Liver (tissue), 3 donors: ENCODE results near the gene OR10S1.

Source experiments
- EGR1 ChIP-seq, 2 donors: IDR thresholded peaks; 2 replicates each; pipeline ENCODE4 v1.6.1; 2016 to 2018; ENCODE audit warnings: antibody characterized with exemption in 2 of 2, low read depth in 2 of 2
- HNF4G ChIP-seq: IDR thresholded peaks from 2 replicates; pipeline ENCODE4 v1.6.1; 2016; ENCODE audit warnings: antibody characterized with exemption
- JUND ChIP-seq, 2 donors: IDR thresholded peaks; 2 replicates each; pipeline ENCODE4 v1.6.1; 2016; ENCODE audit warnings: antibody characterized with exemption in 2 of 2
- RAD21 ChIP-seq, 2 donors: IDR thresholded peaks; 2 replicates each; pipeline ENCODE4 v1.6.1; 2016; ENCODE audit warnings: antibody characterized with exemption in 2 of 2, mild to moderate bottlenecking in 2 of 2
- REST ChIP-seq: IDR thresholded peaks from 2 replicates; pipeline ENCODE4 v1.6.1; 2016; ENCODE audit warnings: antibody characterized with exemption, mild to moderate bottlenecking
- SP1 ChIP-seq: IDR thresholded peaks from 2 replicates; pipeline ENCODE4 v1.6.1; 2018; ENCODE audit warnings: antibody characterized with exemption, mild to moderate bottlenecking
- ZBTB33 ChIP-seq: IDR thresholded peaks from 2 replicates; pipeline ENCODE4 v1.6.1; 2016; ENCODE audit warnings: antibody characterized with exemption
- TF ChIP-seq, protein P1 (sequence below): fragments of 150-350 bp; IDR thresholded peaks from 2 replicates; pipeline ENCODE4 v1.5.1; 2017; ENCODE audit warnings: improper control_type of control experiment, low read depth, low read length; ENCODE audit not compliant: missing input control
- TF ChIP-seq, protein P2 (sequence below): IDR thresholded peaks from 2 replicates; pipeline ENCODE4 v1.6.1; 2016; ENCODE audit warnings: antibody characterized with exemption
- donor health status: healthy.
- donor health status: healthy.

DNA sequence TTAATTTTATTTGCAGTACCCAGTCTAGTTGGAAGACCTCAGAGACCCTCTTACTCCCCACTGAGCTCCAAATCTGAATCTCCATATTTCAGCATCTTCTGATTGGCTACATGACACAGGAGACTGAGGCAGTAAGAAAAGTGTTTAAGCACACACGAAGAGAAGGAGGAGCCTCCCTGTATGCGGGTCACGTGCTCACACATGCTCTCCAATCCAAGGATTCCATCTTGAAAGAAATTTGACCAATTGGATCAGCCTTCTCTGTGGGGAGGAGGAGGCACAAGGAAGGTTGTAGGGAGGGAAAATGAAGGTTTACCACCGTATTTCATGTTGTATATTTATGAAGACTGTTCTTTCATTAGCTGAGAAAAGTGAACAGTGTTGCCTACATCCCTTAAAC is 35.2 kb downstream of the OR10S1 start:
- TF ChIP-seq, protein P1, sequence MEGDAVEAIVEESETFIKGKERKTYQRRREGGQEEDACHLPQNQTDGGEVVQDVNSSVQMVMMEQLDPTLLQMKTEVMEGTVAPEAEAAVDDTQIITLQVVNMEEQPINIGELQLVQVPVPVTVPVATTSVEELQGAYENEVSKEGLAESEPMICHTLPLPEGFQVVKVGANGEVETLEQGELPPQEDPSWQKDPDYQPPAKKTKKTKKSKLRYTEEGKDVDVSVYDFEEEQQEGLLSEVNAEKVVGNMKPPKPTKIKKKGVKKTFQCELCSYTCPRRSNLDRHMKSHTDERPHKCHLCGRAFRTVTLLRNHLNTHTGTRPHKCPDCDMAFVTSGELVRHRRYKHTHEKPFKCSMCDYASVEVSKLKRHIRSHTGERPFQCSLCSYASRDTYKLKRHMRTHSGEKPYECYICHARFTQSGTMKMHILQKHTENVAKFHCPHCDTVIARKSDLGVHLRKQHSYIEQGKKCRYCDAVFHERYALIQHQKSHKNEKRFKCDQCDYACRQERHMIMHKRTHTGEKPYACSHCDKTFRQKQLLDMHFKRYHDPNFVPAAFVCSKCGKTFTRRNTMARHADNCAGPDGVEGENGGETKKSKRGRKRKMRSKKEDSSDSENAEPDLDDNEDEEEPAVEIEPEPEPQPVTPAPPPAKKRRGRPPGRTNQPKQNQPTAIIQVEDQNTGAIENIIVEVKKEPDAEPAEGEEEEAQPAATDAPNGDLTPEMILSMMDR, result no peak
- TF ChIP-seq REST (no peak), EGR1 (IDR thresholded peaks at IDR 0.05; ENCODE audit: low read depth in 2 of 2) (no peak), HNF4G (no peak), RAD21 (IDR thresholded peaks at IDR 0.05) (no peak), JUND (IDR thresholded peaks at IDR 0.05) (no peak), SP1 (no peak), ZBTB33 (no peak)
- TF ChIP-seq, protein P2, sequence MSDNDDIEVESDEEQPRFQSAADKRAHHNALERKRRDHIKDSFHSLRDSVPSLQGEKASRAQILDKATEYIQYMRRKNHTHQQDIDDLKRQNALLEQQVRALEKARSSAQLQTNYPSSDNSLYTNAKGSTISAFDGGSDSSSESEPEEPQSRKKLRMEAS, result no peak
